Stimulated activated naive CD4-positive, alpha-beta T cell treated with Interleukin-2 at 50 U/mL for 16 hours (primary cell): ENCODE results near the gene PGM2L1.

Experiments used
- DNase-seq: peaks from one replicate; lab custom pipeline; 2025; lab: John Stamatoyannopoulos, UW

Gene PGM2L1

DNA sequence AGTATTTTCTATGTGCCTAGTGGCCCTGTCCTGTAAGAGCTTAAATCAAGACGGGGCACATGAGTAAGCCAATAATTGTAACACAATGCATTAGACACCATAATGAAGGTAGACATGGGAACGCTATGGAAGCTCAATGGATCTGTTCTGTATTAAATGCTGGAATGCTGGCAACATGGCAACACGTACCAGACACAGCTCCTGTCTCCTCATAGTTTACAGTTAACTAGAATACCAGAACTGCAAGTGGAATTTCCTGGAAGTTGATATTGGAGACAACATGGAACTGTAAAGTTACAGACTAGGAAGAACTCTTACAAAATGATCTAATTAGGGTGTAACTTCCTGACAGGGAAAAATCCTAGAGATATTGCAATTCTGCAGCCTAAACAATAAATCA, 99.2 kb downstream of the PGM2L1 start:
- DNase-seq = no peak

- DNase-seq = no peak
Observed at GRCh38 chr11:74297484-74297883, 100.7 kb downstream of the PGM2L1 start.

GRCh38 chr11:74288911-74289310, 109.3 kb downstream of the PGM2L1 start:
- no peak for DNase-seq

DNA sequence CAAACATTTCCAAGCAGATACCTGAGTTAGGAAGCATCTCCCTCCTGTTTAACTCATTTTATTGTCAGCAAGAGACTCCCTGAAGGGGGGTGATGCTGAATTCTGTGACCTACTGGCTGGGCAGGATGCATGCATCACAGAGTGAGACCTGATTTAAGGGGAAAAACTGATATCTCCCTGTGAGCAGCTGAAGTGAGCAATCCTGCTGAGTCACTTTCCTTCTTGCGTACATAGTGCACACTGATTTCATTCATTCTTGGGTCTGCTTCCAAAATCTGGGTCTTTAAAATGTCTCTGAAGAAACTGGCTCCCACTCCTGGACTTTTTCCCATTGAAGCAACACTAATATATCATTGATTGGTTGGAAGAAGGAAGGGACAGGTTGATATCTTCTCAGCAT, 110.1 kb downstream of the PGM2L1 start:
- DNase-seq = no peak

- no peak for DNase-seq
Observed at GRCh38 chr11:74284466-74284865, 113.8 kb downstream of the PGM2L1 start.

- DNase-seq = no peak
Observed at GRCh38 chr11:74283580-74284180, 114.6 kb downstream of the PGM2L1 start.

- no peak for DNase-seq
Observed at GRCh38 chr11:74282914-74283371, 115.3 kb downstream of the PGM2L1 start.

GRCh38 chr11:74282421-74282820, 115.8 kb downstream of the PGM2L1 start:
- no peak for DNase-seq

DNA sequence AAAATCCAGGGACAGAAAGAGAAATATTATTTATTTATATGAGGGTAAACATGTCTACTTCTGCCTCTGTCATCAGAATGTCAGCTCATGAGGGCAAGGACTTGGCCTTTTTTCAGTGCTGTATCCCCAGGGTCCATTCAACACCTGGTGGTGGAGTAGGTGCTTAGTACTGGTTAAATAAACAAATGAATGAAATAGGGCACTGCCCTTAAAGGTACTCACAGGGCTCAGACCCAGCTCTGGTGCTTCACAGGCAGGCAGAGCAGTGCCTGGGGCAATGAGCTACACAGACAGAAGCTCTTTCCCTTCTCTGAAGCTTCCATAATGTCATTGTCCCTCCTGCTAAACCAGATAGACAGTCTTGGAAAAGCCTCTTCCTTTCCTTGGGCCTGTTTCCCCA, 117.7 kb downstream of the PGM2L1 start:
- DNase-seq = no peak
